Inflammatory macrophage (primary cell): ENCODE results near the gene FSTL4.
"Not testable (repeated sequence)": the region's sequence is repeated elsewhere in the genome, so short reads cannot be mapped to it uniquely, and the experiment has no call there.

Source experiments
- DNase-seq, 2 donors: peaks; one replicate each; pipeline ENCODE4 v3.0.0-alpha.2; 2020 to 2022

The FSTL4 gene

DNA sequence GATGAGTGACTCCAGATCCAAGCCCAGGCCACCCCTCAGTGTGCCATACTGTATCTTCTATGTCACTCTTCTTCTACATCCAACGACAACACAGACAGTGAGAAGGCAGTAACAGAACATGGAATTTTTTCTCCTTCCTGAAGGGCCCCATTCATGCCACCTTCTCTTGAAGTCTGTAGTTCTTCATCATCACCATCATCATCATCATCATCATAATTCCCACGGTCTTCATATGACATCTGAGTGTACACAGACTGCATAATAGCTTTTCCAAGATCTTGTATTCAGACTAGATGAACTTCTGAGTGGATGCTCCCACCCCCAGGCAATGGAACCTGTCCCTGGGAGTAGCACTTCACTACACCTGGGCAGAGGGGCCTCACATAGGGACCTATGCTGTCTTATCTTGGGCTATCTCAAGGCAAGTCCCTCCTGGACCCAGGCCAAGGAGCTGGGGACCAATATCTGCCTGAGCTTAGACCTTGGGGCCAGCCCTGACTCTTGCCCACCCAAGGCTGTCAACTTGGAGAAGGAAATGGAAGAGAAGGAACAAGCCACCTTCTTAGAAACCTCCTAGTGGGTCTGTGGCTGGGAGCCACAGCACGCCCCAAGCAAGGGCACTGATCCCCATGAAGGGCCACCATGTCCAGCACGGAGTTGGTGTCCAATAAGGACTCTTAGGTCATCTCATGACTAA is 159.1 kb downstream of the FSTL4 start:
- DNase-seq = no peak

- DNase-seq = no peak
Measured at GRCh38 chr5:133451926-133452325, 160.4 kb downstream of the FSTL4 start.

- DNase-seq = no peak
Measured at GRCh38 chr5:133450286-133450685, 162.1 kb downstream of the FSTL4 start.

- DNase-seq = no peak
Measured at GRCh38 chr5:133449181-133449580, 163.2 kb downstream of the FSTL4 start.

DNA sequence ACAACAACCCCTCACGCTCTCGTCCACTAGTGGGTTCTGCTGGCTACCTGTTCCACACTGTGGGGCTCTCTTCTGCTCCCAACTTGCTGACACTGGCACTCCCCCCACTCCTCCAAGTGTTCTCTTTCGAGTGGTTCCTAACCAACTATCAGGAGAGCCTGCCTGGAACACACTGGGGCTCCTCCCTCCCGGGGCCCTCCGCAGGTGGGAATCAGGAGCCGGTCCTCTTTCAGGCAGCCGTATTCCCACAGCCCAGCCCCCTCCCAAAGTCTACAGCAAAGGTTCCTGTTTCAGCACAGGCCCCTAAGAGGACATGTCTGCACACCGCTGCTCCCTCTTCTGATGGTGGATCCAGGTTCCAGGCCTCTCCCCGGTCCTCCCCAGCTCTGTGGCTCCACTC is 165.9 kb downstream of the FSTL4 start:
- DNase-seq = no peak

DNA sequence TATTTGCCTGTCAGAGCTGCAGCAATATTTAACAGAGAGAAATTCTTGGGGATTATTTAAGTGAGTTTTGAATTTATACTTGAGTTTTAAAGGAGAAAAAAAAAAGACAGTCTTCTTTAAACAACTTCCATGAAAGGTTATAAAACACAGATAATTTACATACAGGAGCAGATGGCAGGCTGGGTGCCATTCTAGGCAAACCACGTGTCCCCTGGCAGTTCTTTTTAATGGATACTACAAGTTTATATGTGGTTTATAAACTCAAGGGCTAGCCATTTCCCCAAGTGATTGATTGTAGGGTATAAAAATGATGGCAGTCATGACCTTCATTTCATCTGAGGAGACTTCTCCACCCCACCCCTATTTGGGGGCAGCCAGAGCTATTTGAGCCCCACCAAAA is 166.6 kb downstream of the FSTL4 start:
- no peak for DNase-seq

DNA sequence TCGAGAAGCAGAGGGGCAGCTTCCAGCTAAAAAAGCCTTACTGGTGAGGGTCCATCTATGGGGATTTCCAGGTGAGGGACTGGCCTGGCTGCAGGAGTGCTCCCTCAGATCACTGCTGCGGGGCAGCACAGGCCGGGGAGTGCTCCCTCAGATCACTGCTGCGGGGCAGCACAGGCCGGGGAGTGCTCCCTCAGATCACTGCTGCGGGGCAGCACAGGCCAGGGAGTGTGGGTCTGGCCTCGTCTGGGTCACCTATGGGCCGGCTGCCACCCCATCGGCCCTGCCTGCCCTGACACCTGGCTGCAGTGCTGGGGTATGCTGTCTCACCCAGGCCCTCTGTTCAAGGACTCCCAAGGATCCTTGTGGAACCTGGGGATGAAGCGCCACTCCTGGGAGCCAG is 167.1 kb downstream of the FSTL4 start:
- DNase-seq = not testable (repeated sequence)

DNA sequence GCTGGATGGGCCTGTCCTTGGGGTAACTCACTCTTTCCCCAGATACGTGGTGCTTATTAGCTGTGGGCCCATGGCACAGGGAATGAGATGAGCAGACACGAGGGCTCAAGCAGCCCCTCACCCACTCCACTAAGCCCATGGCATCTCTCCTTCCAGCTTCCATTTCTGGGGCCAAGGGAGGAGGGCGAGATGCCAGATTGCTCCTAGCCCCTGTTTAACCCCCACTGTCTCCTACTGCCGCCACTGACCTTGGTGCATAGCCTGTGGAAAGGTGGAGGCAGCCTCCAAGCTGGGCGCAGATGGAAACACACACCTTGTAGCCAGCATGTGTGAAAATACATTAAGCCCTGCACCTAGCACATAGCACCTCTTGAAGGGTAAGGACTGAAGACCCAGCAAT is 167.6 kb downstream of the FSTL4 start:
- DNase-seq = no peak

DNA sequence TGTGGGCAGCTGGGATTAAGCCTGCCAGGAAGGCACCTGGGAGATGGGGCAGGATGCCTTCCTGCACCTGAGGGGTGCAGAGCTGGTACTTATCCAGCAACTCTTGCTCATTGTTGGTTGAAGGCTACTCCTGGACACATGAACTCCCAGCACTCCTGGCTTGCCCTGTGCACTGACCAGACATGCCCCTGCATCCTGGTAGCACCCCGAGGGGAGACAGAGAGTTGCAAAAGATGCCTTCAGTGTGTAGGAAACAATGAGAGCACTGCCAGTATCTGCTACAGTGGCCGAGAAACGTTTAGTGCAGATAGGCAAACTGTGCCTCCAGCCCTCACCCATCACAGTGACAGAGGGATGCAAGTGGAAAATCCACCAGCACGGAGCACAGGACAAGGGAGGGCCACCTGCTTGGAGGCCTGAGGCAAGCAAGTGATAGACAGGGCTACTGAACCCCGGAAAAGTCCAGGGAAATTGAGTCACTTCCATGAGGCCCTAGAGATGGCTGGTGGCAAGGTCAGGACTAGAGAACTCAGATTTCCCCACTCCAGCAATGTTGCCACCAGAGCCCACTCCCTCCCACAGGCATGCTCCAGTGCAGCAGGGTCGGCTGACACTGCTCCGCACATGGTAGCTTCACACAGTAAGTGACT is 171.1 kb downstream of the FSTL4 start:
- no peak for DNase-seq

GRCh38 chr5:133440467-133441115 is 171.8 kb downstream of the FSTL4 start:
- no peak for DNase-seq

- DNase-seq = no peak
Measured at GRCh38 chr5:133439859-133440258, 172.5 kb downstream of the FSTL4 start.

- DNase-seq = no peak
Measured at GRCh38 chr5:133438487-133438886, 173.9 kb downstream of the FSTL4 start.

DNA sequence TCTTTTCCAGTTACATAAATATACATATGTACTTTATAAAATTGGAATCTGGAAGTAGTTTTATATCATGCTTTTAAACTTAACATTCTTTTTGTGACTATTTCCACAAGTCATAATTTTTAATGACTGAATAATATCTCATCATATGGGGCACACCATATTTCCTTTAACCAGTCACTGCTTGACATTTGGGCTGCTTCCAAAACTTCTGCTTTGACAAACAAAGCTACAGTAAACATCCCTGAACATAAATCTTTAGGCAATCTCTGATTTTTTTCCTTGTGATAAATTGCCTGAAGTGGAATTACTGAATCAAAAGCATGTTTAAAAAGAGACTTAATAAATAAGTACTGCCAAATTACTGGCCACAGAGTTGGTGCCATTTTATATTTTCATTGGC is 178.0 kb downstream of the FSTL4 start:
- no peak for DNase-seq

DNA sequence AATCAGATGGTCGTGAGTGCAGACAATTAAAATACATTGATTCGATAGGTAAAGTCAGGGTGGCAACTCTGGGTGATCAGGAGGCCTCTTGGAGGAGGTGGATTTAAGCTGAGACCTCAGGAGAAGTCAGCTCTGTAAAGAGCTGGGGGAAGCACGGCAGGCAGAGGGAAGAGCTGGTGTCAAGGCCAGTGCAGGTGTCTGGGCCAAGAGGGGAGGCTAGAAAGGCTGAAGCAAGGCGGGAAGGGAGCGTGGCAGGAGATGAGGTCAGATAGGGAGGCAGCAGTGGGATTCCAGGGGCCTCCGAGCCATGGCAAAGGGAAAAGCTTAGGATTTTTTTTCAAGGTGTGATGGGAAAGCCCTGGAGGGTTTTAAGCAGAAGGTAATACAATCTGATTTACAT is 178.7 kb downstream of the FSTL4 start:
- DNase-seq = no peak

- no peak for DNase-seq
Measured at GRCh38 chr5:133432956-133433532, 179.3 kb downstream of the FSTL4 start.

GRCh38 chr5:133431326-133431865 is 180.9 kb downstream of the FSTL4 start:
- DNase-seq = no peak

GRCh38 chr5:133430095-133430494 is 182.2 kb downstream of the FSTL4 start:
- no peak for DNase-seq

DNA sequence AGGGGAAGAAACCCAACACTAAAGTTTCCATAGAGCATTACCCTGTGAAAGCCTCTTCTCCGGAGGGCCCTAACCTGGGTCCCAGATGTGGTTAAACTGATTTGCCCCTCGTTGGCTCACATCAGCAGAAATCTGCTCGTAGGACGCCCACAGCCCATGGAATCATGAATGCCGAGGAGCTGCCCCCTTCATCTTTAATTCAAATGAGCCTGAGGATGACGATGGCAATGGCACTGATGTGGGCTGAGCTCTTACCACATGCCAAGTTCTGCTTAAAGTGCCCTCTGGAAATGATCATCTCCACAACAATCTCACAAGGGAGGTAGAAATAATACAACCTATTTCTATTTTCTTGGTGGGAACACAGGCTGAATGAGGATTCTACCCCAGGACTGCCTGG is 183.3 kb downstream of the FSTL4 start:
- DNase-seq = no peak

DNA sequence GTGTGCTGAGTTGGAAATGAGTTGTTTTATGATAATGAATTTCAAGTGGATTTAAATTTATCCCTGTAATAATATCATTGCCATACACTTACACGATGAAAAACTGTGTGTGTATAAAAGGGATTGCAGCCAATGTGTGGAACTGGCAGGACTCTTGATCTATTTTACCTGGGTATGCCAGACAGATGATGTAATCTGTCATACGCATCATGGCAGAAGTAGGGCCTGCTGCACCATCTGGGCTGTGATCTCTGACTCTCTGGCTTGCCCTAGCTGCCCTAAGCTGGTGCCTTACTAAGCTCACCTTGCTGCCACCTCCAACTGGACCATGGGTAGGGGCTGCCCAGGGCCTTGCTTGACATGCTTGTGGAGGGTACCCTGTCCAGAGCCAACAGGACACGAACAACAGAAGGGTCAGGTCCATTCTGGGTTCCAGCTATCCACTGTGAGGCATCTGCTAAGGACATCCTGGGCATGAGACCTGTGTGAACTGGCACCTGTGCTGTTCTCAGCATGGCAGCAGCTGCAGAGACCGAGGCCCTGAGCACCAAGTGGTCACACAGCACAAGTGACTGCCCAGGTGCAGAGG is 184.2 kb downstream of the FSTL4 start:
- DNase-seq = no peak

- no peak for DNase-seq
Measured at GRCh38 chr5:133427121-133427777, 185.1 kb downstream of the FSTL4 start.

GRCh38 chr5:133426264-133426663 is 186.1 kb downstream of the FSTL4 start:
- no peak for DNase-seq

- DNase-seq = no peak
Measured at GRCh38 chr5:133425764-133426163, 186.6 kb downstream of the FSTL4 start.

DNA sequence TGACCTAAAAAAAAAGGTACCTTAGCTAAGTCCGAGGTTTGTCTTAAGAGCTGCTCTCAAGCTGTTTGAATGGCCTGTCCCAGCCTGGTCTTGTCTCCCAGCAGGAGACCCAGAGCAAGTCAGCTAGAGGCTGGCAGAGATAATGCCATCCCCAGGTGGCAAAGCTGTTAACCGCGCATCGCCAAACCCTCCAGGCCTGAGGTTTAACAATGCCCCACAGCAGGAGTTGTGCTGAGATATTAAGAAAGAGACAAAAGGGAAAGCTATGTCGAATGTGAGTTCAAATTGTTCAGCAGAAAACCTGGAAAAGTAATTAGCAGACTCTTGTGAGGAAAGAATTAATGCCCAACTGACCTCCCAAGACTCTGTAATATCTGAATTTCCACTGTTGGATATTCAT is 187.1 kb downstream of the FSTL4 start:
- DNase-seq = no peak
